GM19099 (cell line): ENCODE results near the gene CDC42BPG.

Source experiments
- POLR2A ChIP-seq: IDR thresholded peaks from 3 replicates; pipeline ENCODE4 v1.6.1; 2011; ENCODE audit warnings: low read depth; ENCODE audit not compliant: insufficient read length; ENCODE audit errors: extremely low read depth

CDC42BPG gene

DNA sequence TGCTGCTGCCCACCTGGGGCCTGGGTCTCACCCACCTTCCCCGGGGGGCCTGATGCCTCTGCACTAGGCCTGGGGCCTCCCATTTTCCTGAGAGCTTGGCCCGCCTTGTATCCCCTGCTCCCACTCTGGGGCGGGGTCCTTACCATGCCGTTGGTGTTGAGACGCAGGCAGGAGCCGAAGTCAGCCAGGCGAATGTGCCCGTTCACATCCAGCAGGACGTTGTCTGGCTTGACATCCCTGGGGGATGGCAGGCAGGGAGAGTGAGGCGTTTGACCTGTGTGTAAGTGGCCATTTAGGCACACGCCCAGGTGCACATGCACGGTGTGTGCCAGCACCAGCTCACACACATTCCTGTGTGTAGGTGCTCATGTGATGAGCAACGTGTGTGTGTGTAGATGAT, 5.1 kb downstream of the CDC42BPG start:
- TF ChIP-seq POLR2A, result no peak

DNA sequence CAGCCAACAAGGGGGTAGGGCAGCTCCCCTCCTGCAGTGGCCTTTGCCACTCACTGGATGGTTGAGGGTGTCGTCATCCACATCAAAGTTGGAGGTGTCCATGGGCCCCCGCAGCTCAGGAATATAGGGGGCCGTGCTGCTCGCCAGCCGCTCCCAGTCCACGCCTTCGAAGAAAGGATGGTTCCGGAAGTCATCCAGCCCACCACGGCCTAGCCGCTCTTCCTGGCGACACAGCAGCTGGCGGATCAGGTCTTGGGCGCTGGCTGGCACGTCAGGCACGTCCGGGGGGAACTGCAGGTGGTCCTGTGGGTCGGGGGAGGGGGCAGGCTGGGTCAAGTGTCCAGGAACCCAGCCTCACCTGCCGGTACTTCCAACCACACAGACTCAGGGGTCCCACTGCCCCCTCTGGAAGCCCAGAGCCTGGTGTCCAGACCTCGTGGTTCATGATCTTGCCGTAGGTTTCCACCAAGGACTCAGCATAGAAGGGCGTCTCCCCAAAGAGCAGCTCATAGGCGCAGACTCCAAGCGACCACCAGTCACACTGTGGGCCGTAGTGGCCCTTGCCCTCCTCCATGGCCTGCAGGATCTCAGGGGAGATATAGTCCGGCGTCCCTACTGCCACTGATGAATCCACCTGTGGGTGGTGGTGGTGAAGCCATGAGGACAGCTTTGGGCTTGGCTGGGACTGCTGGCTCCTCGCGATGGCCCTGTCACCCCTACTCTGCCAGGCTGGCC, 5.7 kb downstream of the CDC42BPG start:
- TF ChIP-seq POLR2A, result no peak

DNA sequence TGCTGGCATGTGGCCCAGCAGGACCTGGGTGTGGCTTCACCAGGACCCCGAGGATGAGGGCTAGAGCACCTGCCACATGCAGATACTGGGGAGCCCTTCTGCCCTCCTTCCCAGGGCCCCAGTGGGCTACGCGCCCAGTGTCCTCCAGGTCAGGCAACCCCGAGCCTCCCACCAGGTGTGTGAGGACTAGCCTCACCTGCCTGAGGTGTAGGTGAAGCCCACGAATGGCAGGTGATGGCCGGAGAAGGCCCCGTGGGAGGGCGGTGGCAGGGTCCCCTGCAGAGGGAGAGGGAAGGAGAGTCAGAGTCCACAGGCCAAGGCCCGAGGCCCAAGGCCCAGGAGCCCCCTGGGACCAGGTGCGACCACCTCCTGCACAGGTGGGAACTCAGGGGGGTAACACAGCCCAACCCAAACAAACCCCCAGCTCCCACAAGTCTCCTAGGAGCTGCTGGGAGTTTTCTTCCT, 6.5 kb downstream of the CDC42BPG start:
- TF ChIP-seq POLR2A, result no peak

DNA sequence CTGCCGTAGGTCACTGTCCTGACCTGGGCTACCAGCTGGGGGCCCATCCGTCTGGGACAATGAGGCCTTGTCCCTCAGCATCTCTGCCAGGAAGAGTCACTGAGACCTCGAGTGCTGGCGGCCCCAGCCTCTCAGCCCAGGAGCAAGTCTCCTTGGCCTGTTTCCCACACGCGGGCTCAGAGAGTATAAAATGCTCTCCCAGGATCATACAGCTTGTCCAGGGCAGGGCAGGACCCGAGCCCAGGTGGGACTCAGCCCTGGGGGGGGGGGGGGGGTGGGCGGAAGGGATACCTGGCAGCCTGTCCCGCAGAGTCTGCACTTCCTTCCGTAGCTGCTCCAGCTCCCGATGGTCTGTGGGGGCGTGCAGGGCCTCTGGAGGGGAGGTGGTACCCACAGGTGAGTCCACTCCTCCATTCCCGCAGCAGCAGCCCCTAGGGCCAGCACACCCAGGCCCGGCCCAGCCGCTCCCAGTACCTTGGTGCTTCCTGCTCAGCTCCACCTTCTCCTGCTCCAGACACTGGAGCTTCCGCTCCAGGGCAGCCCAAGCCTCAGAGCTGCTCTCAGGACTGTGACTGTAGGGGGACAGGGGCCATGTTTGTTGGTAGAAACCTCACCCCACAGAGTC, 7.9 kb downstream of the CDC42BPG start:
- TF ChIP-seq POLR2A, result no peak

DNA sequence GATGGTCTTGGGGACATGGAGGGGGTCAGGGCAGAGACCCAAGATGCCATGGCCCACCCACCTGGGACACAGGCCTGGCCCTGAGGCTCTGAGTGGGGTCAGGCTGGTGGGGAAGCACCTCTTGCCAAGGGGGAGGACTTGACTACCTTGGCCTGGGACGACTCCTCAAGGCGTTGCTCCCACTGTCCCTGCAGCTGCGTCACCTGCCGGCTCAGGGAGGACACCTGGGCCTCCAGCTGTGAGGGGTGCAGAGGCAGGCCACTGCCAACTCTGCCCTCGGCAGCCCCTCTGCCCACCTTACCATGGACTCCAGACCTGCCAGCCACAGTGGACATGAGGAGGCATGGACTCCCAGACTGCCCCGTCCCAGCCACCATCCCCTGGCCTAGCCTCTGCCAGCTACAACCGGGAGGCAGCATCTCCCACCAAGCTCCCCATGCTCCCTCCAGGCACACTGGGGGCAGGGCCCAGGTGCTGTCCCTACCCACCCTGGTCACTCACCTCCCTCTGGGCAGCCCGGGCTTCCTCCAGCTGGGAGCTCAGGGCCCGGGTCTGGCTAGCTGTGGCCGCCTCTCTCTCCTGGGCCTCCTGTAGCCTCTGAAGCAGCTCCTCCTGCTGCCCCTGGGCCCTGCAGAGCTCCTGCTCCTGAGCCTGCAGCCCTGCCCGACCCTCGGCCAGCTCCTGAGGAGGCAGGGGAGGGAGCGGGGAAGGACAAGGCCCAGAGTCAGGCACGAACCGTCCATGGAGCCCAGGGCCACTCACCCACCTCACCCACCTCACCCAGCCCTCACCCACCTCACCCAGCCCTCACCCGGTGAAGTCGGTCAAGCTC, 8.6 kb downstream of the CDC42BPG start:
- TF ChIP-seq POLR2A, result no peak

DNA sequence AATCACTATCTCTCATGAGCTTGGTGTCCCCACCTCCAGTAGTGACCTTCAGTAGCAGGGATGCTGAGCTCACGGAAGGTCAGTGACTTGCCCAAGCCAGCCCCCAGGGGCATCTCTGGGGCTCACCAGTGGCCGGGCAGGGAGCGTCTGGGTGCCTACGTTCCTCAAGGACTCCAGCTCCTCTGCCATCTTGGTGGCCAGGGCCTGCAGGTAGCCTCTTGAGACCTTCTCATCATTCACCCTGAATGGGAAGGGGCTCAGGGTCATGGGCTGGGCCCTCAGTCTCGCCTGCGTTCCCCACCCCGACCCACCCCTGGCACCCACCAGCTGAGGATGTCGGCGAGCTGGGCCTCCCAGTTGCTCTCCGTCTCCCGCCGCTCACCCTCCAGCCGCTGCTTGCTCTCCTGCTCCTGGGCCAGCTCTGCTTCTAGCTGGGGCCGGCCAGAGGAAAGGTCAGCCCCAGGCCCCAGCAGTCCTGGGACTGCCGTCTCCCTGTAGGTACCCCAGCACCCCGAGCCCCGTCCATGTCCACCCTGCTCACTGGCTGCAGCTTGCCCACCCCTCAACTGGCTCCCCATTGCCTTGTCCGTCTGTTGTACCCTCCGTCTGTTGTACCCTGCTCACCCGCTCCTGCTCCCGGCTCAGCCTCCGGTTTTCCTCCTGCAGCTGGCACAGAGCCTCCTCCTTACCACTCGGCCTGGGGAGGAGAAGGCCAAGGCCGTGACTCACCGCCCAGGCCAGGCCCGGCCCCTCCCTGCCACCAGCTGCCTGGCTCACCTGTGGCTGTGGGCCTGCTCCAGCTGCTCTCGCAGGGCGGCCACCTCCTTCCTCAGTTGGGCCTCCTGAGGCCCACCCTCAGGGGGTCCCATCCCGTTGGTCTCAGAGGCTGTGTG, 9.5 kb downstream of the CDC42BPG start:
- no peak for TF ChIP-seq POLR2A

DNA sequence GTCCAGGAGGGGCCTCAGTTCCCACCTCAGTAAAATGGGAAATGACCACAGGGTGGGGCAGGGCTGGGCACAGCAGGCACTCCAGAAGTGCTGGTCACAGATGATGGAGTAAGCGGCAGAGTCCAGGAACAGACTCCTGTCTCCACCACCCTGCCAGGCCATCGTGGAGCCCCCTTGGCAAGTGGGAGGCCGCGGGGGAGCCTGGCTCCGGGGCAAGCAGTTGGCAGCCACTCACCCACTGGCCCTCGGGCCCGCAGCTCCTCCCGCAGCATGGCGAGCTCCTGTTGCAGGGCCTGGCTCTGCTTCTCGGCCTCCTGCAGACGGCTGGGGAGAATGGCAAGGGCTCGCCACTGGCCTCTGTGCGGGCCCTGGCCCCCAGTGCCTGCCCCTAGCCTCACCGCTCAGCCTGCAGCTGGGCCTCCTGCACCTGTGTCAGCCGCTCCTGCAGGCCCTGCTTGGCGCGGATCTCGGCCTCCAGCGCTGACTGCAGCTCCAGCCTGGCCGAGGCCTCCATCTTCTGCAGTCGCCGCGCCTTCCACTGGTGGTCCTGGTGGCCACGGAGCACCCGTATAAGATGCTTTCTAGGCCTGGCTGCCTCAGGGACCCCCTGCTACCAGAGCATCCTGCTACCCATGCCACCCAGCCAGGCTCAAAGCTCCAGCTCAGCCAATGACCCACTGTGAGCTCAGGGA, 10.3 kb downstream of the CDC42BPG start:
- no peak for TF ChIP-seq POLR2A

DNA sequence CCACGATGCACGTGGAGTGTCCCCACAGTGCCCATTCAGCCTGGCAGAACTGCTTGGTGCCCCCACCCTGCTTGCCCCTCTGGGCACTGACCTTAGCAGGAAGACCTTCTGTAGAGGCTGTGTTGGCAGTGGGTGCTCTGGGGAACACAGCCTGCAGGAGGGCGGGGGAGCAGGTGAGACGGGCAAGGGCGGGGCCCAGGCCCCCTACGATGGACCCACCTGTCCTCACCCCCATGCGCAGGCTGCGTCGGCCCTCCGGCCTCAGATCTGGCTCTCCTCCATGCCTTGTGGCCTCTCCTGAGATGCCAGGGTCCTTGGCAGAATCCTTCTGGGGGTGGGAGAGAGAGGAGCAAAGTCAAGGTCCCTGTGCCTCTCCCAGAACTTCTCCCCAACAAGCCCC, 10.9 kb downstream of the CDC42BPG start:
- no peak for TF ChIP-seq POLR2A

DNA sequence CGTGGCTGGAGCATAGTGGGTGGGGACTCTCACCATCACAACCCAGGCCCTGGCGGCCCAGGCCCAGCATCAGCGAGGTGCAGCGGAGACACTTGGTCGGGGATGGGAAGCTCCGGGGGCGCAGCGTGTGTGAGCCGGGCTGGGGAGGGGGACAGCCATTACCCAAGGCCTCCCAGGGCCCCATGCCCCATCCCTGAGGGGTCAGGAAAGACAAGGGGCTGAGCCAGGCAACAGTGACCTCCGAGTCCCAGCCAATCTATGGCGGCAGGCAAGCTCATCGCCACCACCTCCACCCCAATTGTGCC, 11.3 kb downstream of the CDC42BPG start:
- TF ChIP-seq POLR2A, result no peak

DNA sequence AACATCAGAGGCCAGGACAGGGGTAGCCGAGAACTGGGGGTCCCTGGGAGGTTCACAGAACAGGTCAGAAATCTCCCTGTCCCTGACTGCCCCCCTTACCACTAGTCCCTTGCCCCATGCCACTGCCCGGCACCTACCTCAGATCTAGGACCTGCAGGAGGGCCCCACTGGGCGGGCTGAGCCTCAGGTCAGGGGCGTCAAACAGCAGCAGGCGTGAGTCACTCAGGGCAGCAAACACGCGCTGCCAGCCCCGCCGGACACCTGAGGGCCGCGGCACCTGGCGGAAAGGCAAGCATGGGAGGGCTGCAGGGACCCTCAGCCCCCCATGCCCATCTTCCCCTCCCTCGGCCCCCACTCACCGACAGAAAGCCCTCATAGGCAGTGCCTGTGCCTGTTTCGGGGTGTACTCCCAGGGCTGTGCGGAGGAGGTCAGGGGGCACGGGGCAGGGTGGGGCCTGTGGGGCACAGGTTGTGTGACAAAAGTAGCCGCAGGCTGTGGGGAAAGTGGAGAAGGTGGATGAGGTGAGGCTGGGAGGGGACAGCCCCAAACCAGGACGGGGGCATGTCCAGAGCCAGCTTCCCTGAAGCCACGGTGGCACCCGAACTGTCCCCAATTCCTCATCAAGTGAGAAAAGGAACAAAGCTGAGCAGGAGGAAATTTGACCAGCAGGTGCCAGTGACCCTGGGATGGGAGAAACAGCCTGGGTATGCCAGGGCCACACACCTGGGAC, 11.8 kb downstream of the CDC42BPG start:
- no peak for TF ChIP-seq POLR2A

DNA sequence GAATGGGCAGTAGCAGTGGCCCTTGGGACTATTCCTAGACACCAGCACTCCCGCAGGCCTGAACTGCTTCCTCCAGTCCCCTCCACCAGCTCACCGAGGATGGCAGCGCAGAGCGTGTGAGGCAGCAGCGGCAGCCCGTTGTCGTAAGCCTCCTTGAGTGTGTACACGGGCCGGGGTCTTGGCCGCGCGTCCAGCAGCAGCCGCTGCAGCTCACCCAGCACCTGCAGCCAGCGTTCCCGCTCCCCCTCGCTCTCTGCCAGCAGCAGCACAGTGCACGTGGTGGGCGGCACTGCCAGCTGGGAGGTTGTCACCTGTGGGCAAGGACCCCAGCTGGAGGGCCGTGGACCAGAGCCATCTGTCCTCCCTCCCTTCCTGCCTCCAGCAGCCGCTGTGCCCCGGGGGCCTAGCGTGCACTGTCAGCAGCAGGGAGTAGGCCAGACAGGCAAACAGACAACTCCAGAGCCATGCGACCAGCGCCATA, 13.0 kb downstream of the CDC42BPG start:
- TF ChIP-seq POLR2A, result no peak

DNA sequence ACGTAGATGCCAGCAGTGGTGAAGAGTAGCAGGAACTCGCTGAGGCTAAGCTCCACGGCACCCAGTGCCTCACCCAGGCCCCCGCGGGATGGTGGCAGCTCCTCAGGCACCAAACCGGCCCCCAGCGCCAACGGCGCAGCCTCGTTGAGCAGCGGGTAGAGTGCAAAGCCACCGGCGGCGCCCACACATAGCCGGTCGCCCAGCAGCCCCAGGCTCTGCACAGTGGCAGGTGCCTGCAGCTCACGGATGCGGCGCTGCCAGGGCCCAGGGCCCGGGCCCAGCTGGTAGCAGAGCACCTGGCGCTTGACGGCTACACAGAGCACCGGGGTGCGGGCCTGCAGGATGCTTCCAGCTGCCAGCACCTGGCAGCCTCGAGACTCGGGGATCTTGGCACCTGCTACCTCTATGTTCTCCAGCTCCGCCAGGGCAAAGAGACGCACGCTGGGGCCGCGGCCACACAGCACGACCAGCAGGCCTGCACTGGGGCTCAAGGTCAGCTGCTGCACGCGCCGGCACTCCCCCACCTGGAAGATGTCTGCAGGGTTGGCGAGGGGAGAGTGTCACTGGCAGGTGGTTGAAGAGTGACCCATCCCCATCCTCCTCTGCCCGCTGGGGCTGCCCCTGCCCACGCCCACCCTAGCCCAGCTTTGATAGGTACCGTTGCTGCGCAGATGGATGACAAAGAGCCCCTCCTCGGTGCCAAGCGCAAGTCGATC, 14.8 kb downstream of the CDC42BPG start:
- no peak for TF ChIP-seq POLR2A

DNA sequence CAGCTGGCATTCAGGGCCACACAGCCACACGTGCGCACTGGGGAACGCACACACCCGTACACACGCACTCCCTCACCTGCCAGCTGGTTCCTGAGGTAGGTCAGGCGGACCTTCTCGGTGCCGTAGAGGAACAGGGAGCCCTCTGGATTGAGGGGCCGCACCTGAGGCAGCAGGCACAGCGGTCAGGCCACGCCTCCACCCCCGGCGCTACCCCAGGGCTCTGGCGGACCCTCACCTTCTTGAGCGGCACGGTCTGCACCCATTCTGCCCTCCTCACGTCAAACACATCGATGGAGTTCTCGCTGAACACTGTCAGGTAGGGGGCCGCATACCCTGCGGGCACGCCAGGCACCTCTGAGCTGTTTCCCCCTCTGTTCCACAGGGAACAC, 17.0 kb downstream of the CDC42BPG start:
- no peak for TF ChIP-seq POLR2A
